ENCODE results near the gene CDK6.

Gene CDK6

DNA sequence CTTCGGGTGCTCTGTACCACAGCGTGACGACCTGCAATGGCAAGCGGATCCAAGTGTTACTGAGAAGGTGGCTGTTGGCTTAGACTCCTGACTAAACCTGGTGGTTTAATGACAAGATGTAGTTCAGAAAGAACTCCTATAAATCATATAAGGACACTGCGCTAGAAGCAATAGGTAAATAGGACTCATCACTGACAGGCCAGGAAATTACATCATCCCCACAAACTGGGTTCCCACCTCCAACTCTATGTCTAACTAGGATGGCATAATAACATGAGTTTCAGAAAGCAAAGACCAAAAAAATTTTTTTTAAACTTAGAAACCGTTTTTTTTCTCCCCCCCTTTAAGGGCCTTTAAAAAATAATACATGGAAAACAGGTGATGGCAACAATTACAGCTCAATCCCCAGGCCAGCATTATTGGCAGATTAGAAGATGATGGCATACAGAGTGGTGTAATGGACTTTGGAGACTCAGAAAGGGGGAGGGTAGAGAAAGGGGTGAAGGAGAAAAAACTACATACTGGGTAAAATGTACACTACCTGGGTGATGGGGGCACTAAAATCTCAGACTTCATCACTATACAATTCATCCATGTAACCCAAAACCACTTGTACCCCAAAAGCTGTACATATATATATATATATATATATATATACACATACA is 164.7 kb downstream of the CDK6 start:
- no peak for DNase-seq

GRCh38 chr7:92670204-92670851 is 166.0 kb downstream of the CDK6 start:
- no peak for DNase-seq

GRCh38 chr7:92669616-92670165 is 166.7 kb downstream of the CDK6 start:
- DNase-seq = no peak

GRCh38 chr7:92668564-92668963 is 167.8 kb downstream of the CDK6 start:
- DNase-seq = no peak

- DNase-seq = no peak
These were observed 168.4 kb downstream of the CDK6 start for GRCh38 chr7:92667816-92668535.

DNA sequence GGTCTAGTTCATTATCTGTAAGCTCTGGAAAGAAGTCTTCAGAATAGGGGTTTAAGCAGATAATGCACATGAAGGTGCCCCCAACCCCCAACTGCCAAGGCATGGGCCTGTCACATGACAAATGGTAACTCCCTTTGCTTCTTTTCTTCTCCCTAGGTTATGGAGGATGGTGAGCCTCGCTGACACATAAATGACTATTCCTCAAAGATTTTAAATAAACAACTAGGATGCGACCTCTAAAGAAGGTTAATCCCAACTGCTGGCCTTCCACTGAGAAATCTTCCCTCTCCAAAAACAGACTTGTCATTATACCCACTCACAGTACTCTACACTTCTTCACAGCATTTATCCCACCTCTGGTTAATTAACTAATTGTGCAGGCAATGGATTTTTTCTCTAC is 170.4 kb downstream of the CDK6 start:
- DNase-seq = no peak

- no peak for DNase-seq
These were observed 174.7 kb downstream of the CDK6 start for GRCh38 chr7:92661651-92662050.

- DNase-seq = no peak
These were observed 177.7 kb downstream of the CDK6 start for GRCh38 chr7:92658671-92659070.

- no peak for DNase-seq
These were observed 179.0 kb downstream of the CDK6 start for GRCh38 chr7:92657391-92657790.

- no peak for DNase-seq
These were observed 180.3 kb downstream of the CDK6 start for GRCh38 chr7:92656121-92656520.

- no peak for DNase-seq
These were observed 181.0 kb downstream of the CDK6 start for GRCh38 chr7:92655346-92655884.

- no peak for DNase-seq
These were observed 183.2 kb downstream of the CDK6 start for GRCh38 chr7:92653136-92653535.

DNA sequence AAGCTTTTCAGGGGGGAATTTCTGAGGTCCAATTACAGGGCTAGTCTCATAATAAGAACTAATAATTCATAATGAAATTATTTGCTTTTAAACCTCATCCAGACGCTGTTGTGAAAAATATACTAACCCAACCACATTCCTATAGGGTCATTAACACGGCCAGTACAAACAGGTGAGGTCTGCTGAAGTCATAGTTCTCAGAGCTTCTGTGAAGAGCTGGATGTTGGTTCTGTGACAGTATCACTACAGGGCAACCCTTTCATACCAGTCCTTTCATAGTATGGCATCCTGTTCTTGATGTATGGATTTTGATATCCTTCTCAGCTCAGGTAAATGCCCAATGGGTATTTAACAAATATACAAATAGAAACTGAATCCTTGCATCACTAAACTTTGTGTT is 183.8 kb downstream of the CDK6 start:
- DNase-seq = no peak

GRCh38 chr7:92650391-92650790 is 186.0 kb downstream of the CDK6 start:
- DNase-seq = no peak

GRCh38 chr7:92648067-92648466 is 188.3 kb downstream of the CDK6 start:
- DNase-seq = no peak

DNA sequence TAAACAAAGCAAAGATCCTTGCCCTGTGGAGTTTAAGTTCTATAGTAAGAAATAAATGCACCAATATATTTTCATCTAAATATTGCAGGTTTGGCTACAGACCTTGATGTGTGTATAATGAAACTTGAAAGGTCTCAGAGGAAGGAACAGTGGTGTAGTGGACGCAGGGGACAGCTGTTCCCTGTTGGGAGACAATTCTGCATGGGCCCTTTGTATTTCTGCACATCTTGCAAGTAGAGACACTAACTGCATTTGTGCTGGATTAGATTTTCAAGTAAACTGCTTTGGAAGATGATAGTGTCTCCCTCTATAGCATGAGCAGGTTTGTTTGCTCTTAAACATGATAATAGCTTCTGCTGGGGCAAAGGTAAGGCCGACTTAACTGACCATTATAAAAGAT is 188.7 kb downstream of the CDK6 start:
- no peak for DNase-seq

GRCh38 chr7:92647011-92647625 is 189.3 kb downstream of the CDK6 start:
- DNase-seq = no peak

DNA sequence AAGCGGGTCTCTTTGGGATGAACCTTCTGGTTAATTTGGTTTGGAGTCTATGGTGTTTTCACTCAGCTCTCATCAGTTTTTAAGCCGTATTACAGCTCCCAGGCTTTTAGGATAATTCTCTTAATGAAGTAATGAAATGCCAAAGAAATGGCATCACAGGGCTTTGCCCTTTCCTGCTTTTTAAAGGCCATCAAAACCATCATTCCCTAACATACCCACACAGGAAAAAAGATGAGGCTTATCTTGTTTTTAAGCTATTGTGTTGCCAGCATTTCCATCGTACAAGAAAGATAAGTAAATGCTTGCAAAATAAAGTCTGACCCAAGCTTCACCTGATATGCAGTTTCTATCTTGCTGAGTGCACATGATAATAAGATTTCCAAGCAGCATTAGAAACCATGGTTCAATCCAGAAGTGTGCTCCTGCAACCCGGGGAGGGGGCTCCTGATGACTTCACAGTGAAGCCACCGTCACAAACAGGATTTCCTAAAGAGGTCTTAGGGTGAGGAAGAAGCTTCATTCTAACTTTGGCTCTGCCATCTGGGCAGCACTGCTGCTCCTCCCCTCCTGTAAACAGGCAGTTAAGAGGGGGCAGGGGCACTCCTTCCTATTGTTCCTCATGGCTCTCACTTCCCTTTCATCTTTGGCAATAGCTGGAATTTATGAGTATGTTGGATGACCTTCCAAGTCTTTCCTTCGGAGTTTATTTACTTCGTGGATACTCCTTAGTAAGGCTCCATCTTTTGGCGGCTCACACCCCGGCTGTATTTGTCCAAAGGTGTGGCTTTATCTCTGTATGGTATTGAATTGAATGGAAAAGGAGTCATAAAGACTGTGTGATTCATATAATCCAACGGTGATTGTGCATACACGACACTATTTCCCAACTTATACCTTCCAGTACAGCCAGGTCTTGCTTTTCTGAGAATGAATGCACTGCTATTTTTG is 191.0 kb downstream of the CDK6 start:
- no peak for DNase-seq

GRCh38 chr7:92644406-92645113 is 191.8 kb downstream of the CDK6 start:
- no peak for DNase-seq

DNA sequence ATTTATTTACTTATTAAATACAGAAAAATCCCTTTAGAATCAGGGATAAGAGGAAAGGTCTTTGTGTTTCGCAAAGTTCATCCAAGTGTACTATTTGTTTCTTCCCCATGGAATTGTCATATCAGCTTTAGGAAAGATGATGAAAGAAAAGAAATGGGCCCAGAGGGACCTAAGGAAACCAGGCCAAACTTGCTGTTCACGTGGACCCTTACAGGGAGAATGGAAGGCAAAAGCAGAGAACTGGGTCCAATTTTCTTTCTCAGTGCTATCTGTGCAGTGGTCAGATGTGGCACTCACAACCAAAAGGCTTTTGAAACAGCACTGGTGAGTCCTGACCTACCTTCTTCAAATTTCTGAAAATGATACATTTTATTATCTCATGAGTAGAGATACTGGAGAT is 192.6 kb downstream of the CDK6 start:
- no peak for DNase-seq

GRCh38 chr7:92641921-92642511 is 194.4 kb downstream of the CDK6 start:
- no peak for DNase-seq

All from KG1 (cell line).